HG02938 (cell line): Measurements from ENCODE around the gene OSBPL2.

Experiments
- ATAC-seq: cut with Tn5 transposase; IDR thresholded peaks from one replicate; pipeline ENCODE4 v1.9.1; 2021; ENCODE audit warnings: mild to moderate bottlenecking, moderate library complexity; ENCODE audit not compliant: unreplicated experiment

The OSBPL2 gene

DNA sequence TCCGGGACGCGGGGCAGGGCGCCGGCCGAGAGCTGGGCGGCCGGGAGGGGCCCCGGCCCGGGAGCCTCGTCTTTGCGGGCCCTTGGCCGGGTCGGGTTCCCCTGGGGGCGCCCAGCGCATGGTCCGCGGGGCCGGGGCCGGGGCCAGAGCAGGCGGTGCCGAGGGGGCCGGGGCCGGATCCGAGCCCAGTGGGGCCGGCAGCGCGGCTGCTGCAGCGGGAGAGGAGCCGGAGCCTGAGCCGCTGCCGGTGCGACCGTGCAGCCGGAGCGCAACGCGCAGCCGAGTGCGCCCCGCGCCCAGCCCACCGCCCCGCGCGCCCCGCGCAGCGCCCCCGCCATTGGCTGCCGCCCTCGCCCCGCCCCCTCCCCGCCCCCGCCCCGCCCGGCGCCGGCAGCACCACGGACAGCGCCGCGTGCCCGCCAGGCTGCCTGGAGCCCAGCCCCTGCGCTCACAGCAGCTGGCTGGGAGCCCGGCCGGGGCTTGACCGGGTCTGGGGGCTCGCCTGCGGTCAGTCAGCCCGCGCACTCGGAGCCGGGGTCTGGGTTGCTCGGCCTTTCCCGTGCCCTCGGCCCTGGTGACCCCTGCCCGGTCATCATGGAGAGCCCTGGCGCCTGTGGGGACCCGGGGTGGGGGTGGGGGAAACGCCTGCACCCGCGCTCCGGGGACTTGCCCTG is 18.2 kb upstream of the OSBPL2 start, which contains the start of gene HRH3:
Gene HRH3 (minus strand): TSS at position 287 of the 674 bp plus-strand sequence. CDS start 308 bp downstream, outside the sequence.
- ATAC-seq: no peak

DNA sequence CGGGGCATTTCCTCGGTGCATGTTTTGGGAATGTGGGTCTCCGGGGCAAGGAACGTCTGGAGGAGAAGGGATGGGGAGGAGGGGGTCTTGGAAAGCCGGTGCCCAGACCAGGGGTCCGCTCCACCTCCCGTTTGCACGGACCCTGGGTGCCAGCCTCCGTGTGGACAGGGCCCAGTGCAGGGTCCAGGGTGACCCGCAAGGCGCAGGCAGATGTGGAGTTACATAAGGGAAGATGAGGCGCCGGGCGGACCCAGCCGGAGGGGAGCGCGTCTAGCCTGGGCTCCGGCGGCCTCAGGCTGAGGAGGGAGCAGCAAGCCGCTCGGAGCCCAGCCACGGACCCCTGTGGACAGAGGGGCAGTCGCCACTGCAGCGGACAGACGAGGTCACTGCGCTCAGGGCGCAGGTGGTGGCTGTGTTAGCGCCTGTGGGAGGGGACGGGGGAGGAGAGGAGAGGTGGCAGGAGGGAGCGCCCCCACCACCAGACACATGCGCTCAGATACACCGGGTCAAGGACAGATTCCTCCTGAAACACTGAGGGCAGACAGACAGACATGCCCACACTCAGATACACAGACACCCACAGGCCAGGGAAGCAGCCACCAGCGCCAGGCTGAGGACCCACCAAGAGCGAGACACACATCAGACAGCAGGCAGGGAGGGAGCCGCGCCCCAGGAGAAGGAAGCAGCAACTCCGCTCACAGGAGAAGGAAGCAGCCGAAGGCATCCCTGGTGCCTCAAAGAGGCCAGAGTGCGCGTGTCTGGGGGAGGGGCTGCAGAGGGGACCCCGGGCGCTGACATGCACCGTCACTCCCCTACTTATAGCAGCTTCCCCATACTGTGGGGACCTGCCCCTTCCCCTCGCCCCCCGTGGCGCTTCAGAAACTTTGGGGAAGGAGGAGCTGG is 17.4 kb upstream of the OSBPL2 start:
- no peak for ATAC-seq

DNA sequence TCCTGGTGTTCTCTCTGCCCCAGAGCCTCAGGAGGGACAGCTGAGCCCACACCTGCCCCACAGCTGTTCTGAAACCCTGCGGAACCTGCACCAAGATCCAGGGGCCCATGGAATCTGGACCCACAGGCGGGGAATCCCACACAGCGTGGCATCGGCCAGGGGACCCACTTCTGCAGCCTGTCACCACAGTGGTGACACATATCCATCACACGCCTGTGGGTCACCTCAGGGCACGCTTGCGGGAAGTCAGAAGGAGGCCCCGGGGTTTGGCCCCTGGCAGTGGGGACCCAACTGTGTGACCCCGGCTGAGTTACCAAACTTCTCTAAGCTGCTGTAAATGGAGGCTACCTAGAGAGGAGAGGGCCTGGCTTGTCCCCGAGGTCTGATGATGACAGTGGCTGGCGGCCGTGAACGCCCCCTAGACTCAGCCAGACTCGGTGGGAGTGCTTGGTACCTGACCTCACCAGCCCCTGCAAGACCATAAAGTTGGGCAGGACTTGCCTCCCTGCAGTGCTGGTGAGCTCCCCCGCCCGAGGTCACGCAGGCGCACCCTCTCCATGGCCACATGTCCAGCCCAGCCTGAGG is 16.0 kb upstream of the OSBPL2 start:
- no peak for ATAC-seq

DNA sequence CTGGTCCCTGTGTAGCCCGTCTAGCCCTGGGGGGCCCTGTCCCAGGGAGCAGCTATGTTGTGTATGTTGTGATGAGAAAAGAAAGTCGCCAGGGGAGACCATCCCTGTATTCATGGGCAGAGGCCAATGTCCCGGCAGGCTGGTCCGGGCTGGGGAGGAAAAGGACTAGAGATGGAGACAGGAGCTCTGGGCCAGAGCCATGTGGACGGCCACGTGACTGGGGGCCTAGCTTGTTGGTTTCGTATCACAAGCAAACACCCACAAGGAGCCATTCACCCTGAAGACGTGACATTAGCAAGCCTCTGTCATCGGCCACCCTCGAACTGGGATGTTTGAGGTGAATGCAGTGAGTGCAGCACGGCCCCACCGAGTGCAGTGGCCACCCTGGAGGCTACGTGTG is 15.3 kb upstream of the OSBPL2 start:
- ATAC-seq: no peak

DNA sequence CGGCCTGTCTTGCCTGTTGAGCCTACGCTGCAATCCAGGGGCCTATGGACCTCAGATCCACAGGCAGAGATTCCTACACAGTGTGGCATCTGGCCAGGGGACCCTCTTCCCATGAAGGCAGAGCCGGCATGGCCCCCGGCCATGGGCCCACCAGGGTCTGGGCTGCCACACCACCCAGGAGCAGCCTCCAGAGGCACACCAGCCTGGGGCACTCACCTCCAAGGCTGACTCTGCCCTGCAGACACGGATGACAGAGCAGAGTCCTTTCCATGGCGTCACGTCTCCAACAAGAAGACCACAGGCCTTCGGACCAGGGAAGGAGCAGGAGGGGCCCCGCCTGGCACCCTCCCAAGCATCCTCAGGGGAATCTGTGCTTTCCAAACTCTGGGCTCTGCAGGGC is 14.8 kb upstream of the OSBPL2 start:
- no peak for ATAC-seq

DNA sequence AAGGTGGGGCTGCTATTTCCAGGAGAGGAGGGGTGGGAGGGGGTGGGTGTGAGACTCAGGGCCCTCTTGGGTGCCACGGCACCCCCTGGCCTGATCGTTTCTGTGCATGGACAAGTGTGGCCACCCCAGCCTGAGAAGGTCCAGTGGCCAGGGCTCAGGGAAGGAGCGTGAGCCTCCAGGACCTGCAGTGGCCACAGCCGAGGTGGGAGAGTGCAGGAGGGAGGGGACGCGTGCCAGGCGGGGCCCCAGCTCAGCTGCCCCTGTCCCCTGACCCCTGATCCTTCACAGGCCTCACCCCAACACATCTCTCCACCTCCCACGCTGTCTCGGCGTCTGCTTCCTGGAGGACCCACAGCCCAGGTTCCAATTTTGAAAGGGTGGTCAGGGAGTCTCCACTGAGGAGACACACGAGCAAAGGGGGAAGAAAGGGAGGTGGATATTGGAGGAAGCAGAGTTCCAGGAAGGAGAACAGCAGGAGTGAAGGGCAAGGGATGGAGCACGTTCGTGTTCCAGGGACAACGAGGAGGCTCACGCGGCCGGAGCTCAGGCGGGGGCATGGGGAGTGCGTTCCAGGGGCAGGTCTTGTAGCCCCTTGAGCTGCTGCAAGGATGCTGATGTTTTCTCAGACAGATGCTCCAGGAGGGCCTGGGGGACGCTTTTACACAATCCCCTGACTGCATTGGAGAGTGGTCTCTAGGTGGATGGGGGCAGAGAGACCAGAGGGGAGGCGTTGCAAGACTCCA is 14.0 kb upstream of the OSBPL2 start:
- no peak for ATAC-seq

DNA sequence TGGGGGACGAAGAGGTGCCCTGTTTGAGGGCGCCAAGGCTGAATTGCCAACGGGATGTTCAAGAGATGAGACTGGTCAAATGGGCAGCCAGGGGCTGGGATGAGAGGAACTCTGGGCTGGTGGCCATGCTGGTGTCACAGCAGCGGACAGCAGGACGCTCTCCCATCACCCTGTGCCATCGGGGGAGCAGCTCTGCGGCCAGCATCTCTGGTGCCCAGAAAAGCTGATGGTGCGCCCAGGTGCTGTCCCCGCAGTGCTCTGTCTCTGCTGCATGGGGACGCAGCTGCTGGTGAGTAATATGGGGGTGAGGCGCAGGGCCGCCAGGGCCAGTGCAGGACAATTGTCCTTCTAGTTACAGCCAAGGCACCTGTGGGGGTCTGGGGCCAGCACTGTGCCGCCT is 13.3 kb upstream of the OSBPL2 start:
- ATAC-seq: no peak

DNA sequence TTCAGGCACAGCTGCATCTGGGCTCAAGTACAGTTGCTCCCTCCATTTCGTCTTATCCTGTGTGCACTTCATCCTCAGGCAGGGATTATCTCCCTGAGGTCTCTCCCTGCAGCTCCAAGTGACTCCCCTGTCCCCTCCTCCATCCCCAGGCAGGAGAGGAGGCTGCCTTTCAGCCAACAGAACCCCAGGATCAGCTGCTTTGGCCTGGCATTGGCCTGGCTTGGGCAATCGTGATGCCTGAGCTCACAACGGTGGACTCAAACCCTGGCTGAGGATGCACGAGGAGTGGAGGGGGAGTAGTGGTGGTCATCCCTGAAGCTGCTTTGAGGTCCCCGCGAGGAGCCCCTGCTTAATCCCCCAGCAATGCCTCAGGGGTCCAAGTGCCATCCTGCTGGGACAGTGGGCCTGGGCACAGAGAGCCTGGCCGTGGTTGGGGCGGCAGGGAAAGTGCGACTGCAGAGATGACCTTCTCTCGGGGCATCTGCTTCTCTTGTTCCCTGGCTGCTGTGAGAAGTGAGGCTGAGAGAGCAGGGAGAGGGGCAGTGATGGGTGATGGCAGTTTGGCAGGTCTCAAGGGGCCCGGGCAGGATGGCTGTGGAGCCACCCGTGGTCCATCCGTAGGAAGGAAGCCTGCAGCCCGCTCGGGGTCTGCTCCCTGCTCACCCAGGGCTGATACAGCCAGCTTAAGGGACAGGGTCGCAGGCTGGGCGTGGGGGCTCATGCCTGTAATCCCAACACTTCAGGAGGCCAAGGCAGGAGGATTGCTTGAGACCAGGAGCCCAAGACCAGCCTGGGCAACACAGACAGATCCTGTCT is 12.3 kb upstream of the OSBPL2 start:
- ATAC-seq: no peak

DNA sequence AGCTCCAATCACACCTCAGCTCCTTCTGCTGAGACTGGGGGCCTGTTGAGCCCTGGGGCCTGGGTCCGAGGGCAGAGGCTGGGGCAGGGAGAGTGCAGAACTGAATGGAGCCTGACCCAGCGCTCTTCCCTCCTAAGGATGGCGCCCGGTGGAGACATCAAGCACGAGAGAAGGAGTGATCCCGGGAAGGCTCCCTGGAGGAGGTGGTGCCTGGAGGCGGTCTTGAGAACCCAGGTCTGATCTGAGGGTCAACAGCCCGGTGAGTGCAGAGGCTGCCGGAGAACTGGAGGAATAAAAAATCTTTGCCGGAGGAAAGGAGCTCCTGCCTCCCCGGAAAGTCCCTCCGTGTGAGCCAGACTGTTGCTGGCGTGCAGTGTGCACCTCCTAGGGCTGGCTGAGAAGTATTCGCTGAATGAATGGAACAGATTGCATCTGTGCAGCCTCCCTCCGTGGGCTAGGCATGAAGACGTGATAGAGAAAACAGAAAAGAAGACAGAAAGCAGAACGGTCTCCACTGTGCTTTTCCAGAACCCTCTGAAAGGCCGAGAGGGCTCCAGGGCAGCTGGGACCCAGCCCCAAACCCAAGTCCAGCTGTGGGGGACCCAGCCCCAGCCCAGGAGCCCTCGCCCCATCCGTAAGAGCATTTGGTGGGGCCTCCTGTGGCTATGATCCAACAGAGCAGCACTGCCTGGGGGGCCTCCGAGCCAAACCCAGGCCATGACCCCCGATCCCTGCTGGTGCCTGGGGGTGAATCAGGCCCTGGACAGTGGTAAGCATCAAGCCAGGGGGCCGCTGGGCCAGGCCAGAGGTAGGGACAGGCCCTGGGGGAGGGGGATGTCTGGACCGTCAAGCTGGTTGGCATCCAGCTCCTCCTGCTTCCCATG is 11.4 kb upstream of the OSBPL2 start:
- no peak for ATAC-seq

DNA sequence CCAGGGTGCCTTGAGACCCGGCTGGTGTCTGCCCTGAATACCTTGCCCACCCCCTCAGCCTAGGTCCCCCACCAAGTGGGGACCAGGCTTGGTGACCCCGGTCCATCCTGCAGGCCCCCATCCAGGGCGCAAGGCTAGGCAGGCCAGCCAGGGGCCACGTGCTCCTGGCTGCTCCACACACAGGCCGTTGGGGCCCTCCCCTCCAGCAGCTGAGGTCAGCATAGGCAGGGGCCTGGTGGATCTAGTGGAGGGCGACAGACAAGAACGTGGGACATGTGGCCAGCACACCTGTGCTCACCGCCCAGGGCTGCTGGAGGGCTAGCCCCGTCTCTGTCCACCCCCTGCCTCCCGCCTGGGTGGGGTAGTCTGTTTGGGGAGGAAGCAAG is 10.7 kb upstream of the OSBPL2 start:
- ATAC-seq: no peak

DNA sequence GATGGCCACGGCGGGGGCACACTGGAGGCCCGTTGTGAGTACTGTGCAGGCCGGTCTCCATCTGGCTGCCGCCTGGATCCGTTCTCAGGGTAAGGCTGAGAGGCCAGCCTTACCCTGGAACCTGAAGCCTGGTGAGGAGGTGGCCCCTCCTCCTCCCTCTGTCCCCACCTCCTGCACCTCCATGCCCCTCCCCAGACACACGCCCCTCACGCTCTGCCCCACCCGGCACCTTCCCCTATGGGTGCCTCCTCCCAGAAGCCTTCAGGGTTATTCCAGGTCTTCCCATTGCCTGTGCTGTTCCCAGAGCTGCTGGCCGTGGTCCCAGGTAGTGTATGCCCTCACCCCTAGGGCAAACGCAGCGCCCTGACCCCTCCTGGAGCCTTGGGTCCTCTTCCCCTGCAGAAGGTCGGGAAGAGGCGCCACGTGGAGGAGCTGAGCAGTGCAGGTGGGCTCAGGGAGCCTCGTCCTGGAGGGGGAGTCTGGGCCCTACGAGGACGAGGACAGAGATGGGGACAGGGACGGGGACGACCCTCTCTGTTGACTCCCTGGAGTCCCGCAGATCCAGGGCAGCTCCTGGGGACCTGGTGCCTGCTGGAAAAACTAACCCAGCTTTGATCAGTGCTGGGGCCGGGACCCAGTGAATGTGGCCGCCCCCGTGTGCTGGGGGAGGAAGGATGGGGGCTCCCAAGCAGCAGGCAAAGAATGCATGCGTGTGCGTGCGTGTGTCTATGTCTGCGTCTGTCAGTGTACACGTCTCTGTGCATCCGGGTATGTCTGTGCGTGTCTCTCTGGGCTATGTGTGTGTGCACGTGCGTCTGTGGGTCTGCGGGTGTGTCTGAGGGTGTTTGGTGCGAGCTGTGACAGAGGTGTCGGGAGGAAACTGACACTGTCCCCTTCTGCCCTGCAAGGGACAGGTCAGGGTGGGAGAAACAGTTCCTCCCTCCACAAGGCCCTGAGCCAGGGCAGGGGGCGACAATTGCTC is 10.1 kb upstream of the OSBPL2 start:
- ATAC-seq: no peak

DNA sequence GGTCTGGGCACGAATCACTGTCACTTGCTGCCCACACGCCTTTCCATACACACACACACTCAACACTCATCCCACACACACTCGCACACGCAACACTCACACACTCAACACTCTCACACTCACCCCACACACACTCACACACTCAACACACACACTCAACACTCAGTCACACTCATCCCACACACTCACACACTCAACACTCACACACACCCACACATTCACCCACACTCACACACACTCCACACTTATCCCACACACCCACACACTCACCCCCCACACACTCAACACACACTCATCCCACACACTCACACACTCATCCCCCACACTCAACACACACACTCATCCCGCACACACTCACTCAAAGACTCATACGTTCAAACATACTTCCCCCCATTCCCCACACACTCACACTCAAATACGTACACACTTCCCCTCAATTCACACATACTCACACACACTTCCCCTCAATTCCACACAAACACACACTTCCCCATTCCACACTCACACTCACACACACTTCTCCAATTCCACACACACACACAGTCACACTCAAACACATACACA is 9.3 kb upstream of the OSBPL2 start:
- no peak for ATAC-seq

DNA sequence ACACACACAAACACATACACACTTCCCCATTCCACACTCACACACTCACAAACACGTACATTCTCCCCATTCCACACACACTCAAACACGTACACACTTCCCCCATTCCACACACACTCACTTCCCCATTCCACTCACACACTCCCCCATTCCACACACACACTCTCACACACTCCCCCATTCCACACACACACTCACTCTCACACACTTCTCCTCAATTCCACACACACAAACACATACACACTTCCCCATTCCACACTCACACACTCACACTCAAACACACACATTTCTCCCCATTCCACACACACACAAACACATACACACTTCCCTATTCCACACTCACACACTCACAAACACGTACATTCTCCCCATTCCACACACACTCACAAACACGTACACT is 8.7 kb upstream of the OSBPL2 start:
- no peak for ATAC-seq

DNA sequence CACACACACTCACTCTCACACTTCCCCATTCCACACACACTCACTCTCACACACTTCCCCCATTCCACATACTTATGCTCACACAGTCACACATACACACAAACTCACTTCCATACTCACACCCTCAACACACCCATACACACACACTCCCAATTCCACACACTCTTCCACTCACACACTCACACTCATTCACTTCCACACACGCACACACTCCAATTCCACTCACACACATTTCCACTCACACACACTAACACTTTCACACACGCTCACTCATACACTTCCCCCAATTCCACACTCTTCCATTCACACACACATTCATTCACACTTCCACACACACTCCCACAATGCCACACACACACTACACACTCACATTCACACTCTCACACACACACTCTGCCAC is 8.0 kb upstream of the OSBPL2 start:
- ATAC-seq: no peak

DNA sequence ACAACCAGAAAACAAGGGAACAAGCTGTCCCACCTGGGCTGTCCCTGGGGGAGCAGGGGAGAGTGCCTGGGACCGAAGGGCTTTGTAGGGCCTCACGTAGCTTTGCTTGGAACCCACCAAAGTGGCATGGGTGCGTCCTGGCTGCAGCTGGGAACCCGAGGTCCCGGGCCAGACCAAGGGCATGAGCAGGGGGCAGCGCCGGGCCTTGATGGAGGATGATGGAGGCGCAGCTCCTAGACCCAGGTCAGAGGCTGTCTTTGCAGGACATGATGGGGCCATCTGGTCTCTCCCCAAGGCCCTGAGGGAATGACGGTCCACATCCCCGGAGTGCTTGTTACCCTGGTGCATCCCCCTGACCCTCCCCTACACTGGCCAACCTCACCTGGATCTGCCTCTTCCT is 7.6 kb upstream of the OSBPL2 start:
- ATAC-seq: no peak

DNA sequence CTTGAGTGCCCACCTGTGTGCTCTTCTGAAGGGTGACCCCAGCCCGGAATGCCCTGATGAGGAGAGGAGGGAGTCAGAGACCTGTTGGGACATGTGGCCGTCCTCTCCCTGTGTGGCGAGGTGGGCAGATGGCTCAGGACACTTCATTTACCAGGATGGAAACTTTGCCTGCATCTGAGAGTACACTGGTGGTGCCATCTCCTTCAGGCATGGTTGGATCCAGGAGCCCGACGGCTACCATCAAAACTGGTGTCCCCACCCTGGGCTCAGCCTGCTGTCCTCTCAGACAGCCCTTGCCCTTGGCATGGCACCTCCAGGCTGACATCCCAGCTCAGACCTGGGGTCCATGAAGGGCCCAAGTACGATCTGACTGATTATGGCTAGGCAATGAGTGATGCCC is 7.0 kb upstream of the OSBPL2 start:
- no peak for ATAC-seq

DNA sequence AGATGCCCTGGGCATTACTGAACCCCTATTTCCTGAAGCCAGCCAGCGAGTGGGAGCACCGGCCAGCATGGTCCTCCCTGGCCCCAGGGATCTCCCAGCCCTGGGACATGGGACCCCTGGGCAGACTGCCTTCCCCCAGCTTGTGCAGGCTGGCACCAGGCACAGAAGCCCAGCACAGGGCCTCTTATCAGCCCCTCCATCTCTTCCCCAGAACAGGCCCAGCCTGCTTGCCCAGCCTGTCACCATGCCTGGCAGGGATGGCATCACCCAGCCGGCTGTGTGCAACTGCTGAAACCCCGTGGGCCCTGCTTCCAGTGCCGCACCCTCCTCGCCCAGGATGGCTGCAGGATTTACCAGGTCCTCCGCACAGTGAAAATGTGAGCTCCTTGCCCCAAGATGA is 6.1 kb upstream of the OSBPL2 start:
- no peak for ATAC-seq
